Activated CD4-positive, alpha-beta T cell treated with anti-CD3 and anti-CD28 coated beads, Interleukin-2, amount 50 U/mL, for 1 hour (primary cell): ENCODE data around the gene CCZ1B.
"Not testable (repeated sequence)": the region's sequence is repeated elsewhere in the genome, so short reads cannot be mapped to it uniquely, and the experiment has no call there.

Source experiments
- DNase-seq: peaks from one replicate; pipeline ENCODE4 v3.0.0-alpha.2; 2020

The CCZ1B gene

GRCh38 chr7:6826151-6826550 lies at the start of gene CCZ1B:
Gene CCZ1B, minus strand, starts transcription at chr7:6826275. Its CDS starts 78 bp downstream, at chr7:6826197.
- DNase-seq = peak; percentile 88

GRCh38 chr7:6875022-6875421 lies 48.9 kb upstream of the CCZ1B start:
- DNase-seq = not testable (repeated sequence)

- DNase-seq = not testable (repeated sequence)
These were observed 46.3 kb upstream of the CCZ1B start for GRCh38 chr7:6872246-6872945.

- DNase-seq = not testable (repeated sequence)
These were observed 45.5 kb upstream of the CCZ1B start for GRCh38 chr7:6871421-6872144.

GRCh38 chr7:6864751-6865150 lies 38.7 kb upstream of the CCZ1B start:
- not testable (repeated sequence) for DNase-seq

- DNase-seq = not testable (repeated sequence)
These were observed 38.1 kb upstream of the CCZ1B start for GRCh38 chr7:6864188-6864587.

- DNase-seq = not testable (repeated sequence)
These were observed 36.8 kb upstream of the CCZ1B start for GRCh38 chr7:6862876-6863275.

GRCh38 chr7:6857721-6858314 lies 31.7 kb upstream of the CCZ1B start:
- DNase-seq = peak; percentile 73

- DNase-seq = not testable (repeated sequence)
These were observed 29.6 kb upstream of the CCZ1B start for GRCh38 chr7:6855563-6856131.

GRCh38 chr7:6854747-6855562 lies 28.9 kb upstream of the CCZ1B start:
- not testable (repeated sequence) for DNase-seq

GRCh38 chr7:6853681-6854080 lies 27.6 kb upstream of the CCZ1B start:
- not testable (repeated sequence) for DNase-seq

GRCh38 chr7:6849127-6849526 lies 23.1 kb upstream of the CCZ1B start:
- DNase-seq = not testable (repeated sequence)

- DNase-seq = not testable (repeated sequence)
These were observed 21.7 kb upstream of the CCZ1B start for GRCh38 chr7:6847751-6848150.

GRCh38 chr7:6845971-6846449 lies 19.9 kb upstream of the CCZ1B start:
- DNase-seq = not testable (repeated sequence)

GRCh38 chr7:6843654-6844053 lies 17.6 kb upstream of the CCZ1B start:
- not testable (repeated sequence) for DNase-seq

GRCh38 chr7:6843092-6843491 lies 17.0 kb upstream of the CCZ1B start:
- not testable (repeated sequence) for DNase-seq

- DNase-seq = not testable (repeated sequence)
These were observed 16.3 kb upstream of the CCZ1B start for GRCh38 chr7:6842278-6842921.

GRCh38 chr7:6837081-6837480 lies 11.0 kb upstream of the CCZ1B start:
- DNase-seq = not testable (repeated sequence)

- DNase-seq = not testable (repeated sequence)
These were observed 9.4 kb upstream of the CCZ1B start for GRCh38 chr7:6835521-6835920.

GRCh38 chr7:6833636-6834035 lies 7.6 kb upstream of the CCZ1B start:
- no peak for DNase-seq

GRCh38 chr7:6831018-6831725 lies 5.1 kb upstream of the CCZ1B start:
- DNase-seq = no peak
